GM23338 (cell line): ENCODE data around the gene PTPN22. TPM values are rescaled to one million over a fixed set of nuclear protein-coding genes. Genes with fewer than 3 reads are reported as not detected.

Experiments
- ATAC-seq: fragments of 200-7000 bp; cut with Tn5 transposase; 3 replicates; pipeline ENCODE4 v1.9.1; 2020
- DNase-seq: peaks from one replicate; pipeline ENCODE4 v3.0.0-alpha.2; 2015; ENCODE audit warnings: low spot score
- H2AFZ ChIP-seq: fragments of 200-600 bp; sonication (generic); 2 replicates; pipeline ENCODE4 v1.8.0; 2016; ENCODE audit warnings: antibody characterized with exemption, mild to moderate bottlenecking, moderate library complexity
- H3F3A ChIP-seq: fragments of 200-600 bp; sonication (generic); replicated peaks from 2 replicates; pipeline ENCODE4 v1.8.0; 2017; ENCODE audit warnings: antibody characterized with exemption, mixed run types, low read depth
- H3K27ac ChIP-seq: fragments of 200-600 bp; sonication (generic); 2 replicates; pipeline ENCODE4 v1.6.1; 2016; ENCODE audit warnings: low read depth
- H3K27me3 ChIP-seq: fragments of 200-600 bp; sonication (generic); 2 replicates; pipeline ENCODE4 v1.8.0; 2016; ENCODE audit warnings: mild to moderate bottlenecking, mixed run types, moderate library complexity; ENCODE audit not compliant: insufficient read depth
- H3K36me3 ChIP-seq: fragments of 200-600 bp; sonication (generic); 2 replicates; pipeline ENCODE4 v1.8.0; 2016; ENCODE audit warnings: mild to moderate bottlenecking; ENCODE audit not compliant: insufficient read depth
- H3K4me1 ChIP-seq: fragments of 200-600 bp; sonication (generic); 2 replicates; pipeline ENCODE4 v1.8.0; 2016; ENCODE audit warnings: mild to moderate bottlenecking, moderate library complexity; ENCODE audit not compliant: insufficient read depth
- H3K4me2 ChIP-seq: fragments of 200-600 bp; sonication (generic); 2 replicates; pipeline ENCODE4 v1.7.1; 2017; ENCODE audit warnings: mixed run types
- H3K4me3 ChIP-seq: fragments of 200-600 bp; sonication (generic); 2 replicates; pipeline ENCODE4 v1.6.1; 2016; ENCODE audit warnings: mixed run types
- H3K79me2 ChIP-seq: fragments of 200-600 bp; sonication (generic); replicated peaks from 2 replicates; pipeline ENCODE4 v1.8.0; 2017; ENCODE audit warnings: mild to moderate bottlenecking; ENCODE audit not compliant: insufficient read depth
- H3K9me2 ChIP-seq: fragments of 200-600 bp; sonication (generic); 2 replicates; pipeline ENCODE4 v1.8.0; 2017; ENCODE audit not compliant: insufficient read depth
- H4K20me1 ChIP-seq: fragments of 200-600 bp; sonication (generic); replicated peaks from 2 replicates; pipeline ENCODE4 v1.8.0; 2017; ENCODE audit warnings: mild to moderate bottlenecking; ENCODE audit not compliant: insufficient read depth
- H3K27ac Mint-ChIP-seq: 2 replicates; pipeline ENCODE4 v1.8.0; 2020; ENCODE audit warnings: inconsistent platforms, mild to moderate bottlenecking, moderate library complexity, mixed read lengths
- H3K27me3 Mint-ChIP-seq: 3 replicates; pipeline ENCODE4 v1.8.0; 2022; ENCODE audit warnings: low read depth, mild to moderate bottlenecking, moderate library complexity, mixed read lengths, inconsistent platforms; ENCODE audit not compliant: insufficient read depth, poor library complexity
- H3K36me3 Mint-ChIP-seq: 3 replicates; pipeline ENCODE4 v1.8.0; 2021; ENCODE audit warnings: low read depth, mild to moderate bottlenecking, inconsistent platforms, moderate library complexity, mixed read lengths
- H3K4me1 Mint-ChIP-seq: 3 replicates; pipeline ENCODE4 v1.8.0; 2020; ENCODE audit warnings: mild to moderate bottlenecking, inconsistent platforms, mixed read lengths
- H3K4me3 Mint-ChIP-seq: 3 replicates; pipeline ENCODE4 v1.8.0; 2021; ENCODE audit warnings: moderate library complexity, mild to moderate bottlenecking, inconsistent platforms, mixed read lengths
- H3K9me3 Mint-ChIP-seq: 3 replicates; pipeline ENCODE4 v1.8.0; 2020; ENCODE audit warnings: moderate library complexity, mild to moderate bottlenecking, inconsistent platforms, mixed read lengths
- CREB1 ChIP-seq: fragments of 250-450 bp; sonication (Bioruptor Pico); IDR thresholded peaks from 2 replicates; pipeline ENCODE4 v1.5.0; 2020; ENCODE audit warnings: low read depth, mild to moderate bottlenecking, moderate library complexity
- EZH2phosphoT487 ChIP-seq: fragments of 200-600 bp; sonication (generic); IDR thresholded peaks from one replicate; pipeline ENCODE4 v1.8.1; 2018; ENCODE audit warnings: antibody characterized with exemption; ENCODE audit not compliant: unreplicated experiment
- NANOG ChIP-seq: IDR thresholded peaks from 2 replicates; pipeline ENCODE4 v1.6.1; 2016; ENCODE audit warnings: antibody characterized with exemption, borderline replicate concordance
- STAT1 ChIP-seq: IDR thresholded peaks from one replicate; pipeline ENCODE4 v1.6.1; 2016; ENCODE audit warnings: antibody characterized with exemption; ENCODE audit not compliant: unreplicated experiment
- ZNF114 ChIP-seq: fragments of 250-450 bp; sonication (Bioruptor Pico); IDR thresholded peaks from 2 replicates; pipeline ENCODE4 v1.5.0; 2020; ENCODE audit warnings: mild to moderate bottlenecking, moderate library complexity
- ZNF331 ChIP-seq: fragments of 250-450 bp; sonication (Bioruptor Pico); IDR thresholded peaks from 2 replicates; pipeline ENCODE4 v1.5.0; 2020; ENCODE audit warnings: low read depth, mild to moderate bottlenecking, moderate library complexity
- polyA plus RNA-seq: library from polyadenylated mRNA; unstranded; fragments of >200 nt; fragmentation: Nextera tagmentation; extraction: Ambion mirVana; gene quantifications from 2 replicates; pipeline ENCODE4 v1.2.1, GENCODE V29; 2016
- total RNA-seq: library from RNA; depleted of rRNA; stranded (reverse); fragments of >200 nt; shearing (Covaris generic); gene quantifications from 2 replicates; pipeline ENCODE4 v1.2.3, GENCODE V29; 2014
- TF ChIP-seq, protein P1 (sequence below), 2 experiments: fragments of 200-600 bp in 1 of 2; sonication (generic) in 1 of 2; conservative IDR thresholded peaks; 2 replicates each; pipeline versions ENCODE4 v1.5.1 to v1.6.1; 2016 to 2017; ENCODE audit warnings: antibody characterized with exemption in 2 of 2, low read depth in 2 of 2, mild to moderate bottlenecking in 2 of 2, moderate library complexity in 1 of 2
- TF ChIP-seq, protein P2 (sequence below): IDR thresholded peaks from 2 replicates; pipeline ENCODE4 v1.6.1; 2016; ENCODE audit warnings: antibody characterized with exemption
- TF ChIP-seq, protein P3 (sequence below): fragments of 250-450 bp; sonication (Bioruptor Pico); IDR thresholded peaks from 2 replicates; pipeline ENCODE4 v1.5.0; 2020; ENCODE audit warnings: mild to moderate bottlenecking, moderate library complexity
- TF ChIP-seq, protein P4 (sequence below): IDR thresholded peaks from one replicate; pipeline ENCODE4 v1.6.1; 2018; ENCODE audit warnings: antibody characterized with exemption; ENCODE audit not compliant: unreplicated experiment

The PTPN22 gene
- total and polyA plus RNA-seq, 2 experiments from 2014 or later: 0.08 TPM; not detected in 1

DNA sequence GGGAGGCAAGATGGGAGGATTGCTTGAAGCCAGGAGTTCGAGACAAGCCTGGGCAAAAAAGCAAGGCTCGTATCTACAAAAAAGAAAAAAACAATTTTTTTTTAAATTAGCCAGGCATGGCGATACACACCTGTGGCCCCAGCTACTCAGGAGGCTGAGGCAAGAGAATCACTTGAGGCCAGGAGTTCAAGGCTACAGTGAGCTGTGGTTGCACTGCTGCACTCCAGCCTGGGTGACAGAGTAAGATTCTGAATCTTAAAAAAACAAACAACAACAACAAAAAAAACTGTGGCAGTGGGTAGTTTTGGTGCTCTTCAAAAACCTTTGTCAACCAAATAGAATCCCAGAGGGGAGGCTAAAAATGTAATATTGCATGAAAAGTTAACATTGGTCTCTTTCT is 734 bp downstream of the PTPN22 start (continued):
- TF ChIP-seq, protein P1, sequence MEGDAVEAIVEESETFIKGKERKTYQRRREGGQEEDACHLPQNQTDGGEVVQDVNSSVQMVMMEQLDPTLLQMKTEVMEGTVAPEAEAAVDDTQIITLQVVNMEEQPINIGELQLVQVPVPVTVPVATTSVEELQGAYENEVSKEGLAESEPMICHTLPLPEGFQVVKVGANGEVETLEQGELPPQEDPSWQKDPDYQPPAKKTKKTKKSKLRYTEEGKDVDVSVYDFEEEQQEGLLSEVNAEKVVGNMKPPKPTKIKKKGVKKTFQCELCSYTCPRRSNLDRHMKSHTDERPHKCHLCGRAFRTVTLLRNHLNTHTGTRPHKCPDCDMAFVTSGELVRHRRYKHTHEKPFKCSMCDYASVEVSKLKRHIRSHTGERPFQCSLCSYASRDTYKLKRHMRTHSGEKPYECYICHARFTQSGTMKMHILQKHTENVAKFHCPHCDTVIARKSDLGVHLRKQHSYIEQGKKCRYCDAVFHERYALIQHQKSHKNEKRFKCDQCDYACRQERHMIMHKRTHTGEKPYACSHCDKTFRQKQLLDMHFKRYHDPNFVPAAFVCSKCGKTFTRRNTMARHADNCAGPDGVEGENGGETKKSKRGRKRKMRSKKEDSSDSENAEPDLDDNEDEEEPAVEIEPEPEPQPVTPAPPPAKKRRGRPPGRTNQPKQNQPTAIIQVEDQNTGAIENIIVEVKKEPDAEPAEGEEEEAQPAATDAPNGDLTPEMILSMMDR (conservative IDR thresholded peaks at IDR 0.05; ENCODE audit: low read depth in 2 of 2): no peak
- TF ChIP-seq, protein P2, sequence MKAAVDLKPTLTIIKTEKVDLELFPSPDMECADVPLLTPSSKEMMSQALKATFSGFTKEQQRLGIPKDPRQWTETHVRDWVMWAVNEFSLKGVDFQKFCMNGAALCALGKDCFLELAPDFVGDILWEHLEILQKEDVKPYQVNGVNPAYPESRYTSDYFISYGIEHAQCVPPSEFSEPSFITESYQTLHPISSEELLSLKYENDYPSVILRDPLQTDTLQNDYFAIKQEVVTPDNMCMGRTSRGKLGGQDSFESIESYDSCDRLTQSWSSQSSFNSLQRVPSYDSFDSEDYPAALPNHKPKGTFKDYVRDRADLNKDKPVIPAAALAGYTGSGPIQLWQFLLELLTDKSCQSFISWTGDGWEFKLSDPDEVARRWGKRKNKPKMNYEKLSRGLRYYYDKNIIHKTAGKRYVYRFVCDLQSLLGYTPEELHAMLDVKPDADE: no peak
- TF ChIP-seq ZNF114 (CRISPR knock-in tag) (no peak), EZH2phosphoT487 (no peak)

DNA sequence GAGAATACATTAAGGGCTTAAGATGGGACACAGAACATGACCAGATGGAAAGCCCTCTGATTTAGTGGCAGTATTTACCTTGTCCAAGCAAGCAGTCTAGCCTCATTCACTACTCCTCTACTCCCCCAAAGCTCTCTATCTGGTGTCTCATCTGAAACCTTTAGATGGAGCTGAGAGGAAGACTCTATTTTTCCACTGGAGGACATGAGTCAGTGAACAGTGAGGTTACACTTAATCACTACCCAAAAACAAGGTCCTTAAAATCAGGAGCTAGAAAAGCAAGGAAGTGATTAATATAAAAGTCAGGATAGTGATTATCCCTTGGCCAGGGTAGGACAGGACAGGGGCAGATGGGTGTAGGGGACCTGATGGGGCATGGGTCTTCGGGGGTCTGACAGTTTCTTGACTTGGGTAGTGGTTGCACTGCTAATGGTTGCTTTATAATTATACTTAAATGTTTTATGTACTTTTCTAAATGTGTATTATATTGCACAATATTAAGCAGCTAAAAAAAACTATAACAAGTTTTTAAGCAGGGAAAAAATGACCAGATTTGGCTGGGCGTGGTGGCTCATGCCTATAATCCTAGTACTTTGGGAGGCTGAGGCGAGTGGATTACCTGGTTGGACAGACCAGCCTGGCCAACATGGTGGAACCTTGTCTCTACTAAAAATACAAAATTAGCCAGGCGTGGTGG is 3.0 kb downstream of the PTPN22 start:
- Histone ChIP-seq H3K27ac (no peak overlapping the region), H4K20me1 (no peaks in the 10 kb centered on the region), H3K79me2 (no peaks in the 10 kb centered on the region), H3K4me2 (no peak overlapping the region), H3K27me3 (no peaks in the 10 kb centered on the region), H3K36me3 (no peaks in the 10 kb centered on the region), H3K4me3 (no peak overlapping the region), H3F3A (no peaks in the 10 kb centered on the region), H3K4me1 (no peaks in the 10 kb centered on the region), H2AFZ (peak overlapping the region; percentile 40; the same call in 1 of the 2 replicates), H3K9me2 (no peaks in the 10 kb centered on the region)
- ATAC-seq (no peak), DNase-seq (no peak)
- peaks cover 5% of the 10 kb centered on the region; the same call in 2 of the 3 replicates for H3K4me1 Mint-ChIP-seq
- no peak overlapping the region for H3K4me3 Mint-ChIP-seq
- H3K9me3 Mint-ChIP-seq: no peaks in the 10 kb centered on the region
- H3K27ac Mint-ChIP-seq: no peak overlapping the region
- H3K27me3 Mint-ChIP-seq: no peaks in the 10 kb centered on the region
- H3K36me3 Mint-ChIP-seq: no peaks in the 10 kb centered on the region
- TF ChIP-seq, protein P3, sequence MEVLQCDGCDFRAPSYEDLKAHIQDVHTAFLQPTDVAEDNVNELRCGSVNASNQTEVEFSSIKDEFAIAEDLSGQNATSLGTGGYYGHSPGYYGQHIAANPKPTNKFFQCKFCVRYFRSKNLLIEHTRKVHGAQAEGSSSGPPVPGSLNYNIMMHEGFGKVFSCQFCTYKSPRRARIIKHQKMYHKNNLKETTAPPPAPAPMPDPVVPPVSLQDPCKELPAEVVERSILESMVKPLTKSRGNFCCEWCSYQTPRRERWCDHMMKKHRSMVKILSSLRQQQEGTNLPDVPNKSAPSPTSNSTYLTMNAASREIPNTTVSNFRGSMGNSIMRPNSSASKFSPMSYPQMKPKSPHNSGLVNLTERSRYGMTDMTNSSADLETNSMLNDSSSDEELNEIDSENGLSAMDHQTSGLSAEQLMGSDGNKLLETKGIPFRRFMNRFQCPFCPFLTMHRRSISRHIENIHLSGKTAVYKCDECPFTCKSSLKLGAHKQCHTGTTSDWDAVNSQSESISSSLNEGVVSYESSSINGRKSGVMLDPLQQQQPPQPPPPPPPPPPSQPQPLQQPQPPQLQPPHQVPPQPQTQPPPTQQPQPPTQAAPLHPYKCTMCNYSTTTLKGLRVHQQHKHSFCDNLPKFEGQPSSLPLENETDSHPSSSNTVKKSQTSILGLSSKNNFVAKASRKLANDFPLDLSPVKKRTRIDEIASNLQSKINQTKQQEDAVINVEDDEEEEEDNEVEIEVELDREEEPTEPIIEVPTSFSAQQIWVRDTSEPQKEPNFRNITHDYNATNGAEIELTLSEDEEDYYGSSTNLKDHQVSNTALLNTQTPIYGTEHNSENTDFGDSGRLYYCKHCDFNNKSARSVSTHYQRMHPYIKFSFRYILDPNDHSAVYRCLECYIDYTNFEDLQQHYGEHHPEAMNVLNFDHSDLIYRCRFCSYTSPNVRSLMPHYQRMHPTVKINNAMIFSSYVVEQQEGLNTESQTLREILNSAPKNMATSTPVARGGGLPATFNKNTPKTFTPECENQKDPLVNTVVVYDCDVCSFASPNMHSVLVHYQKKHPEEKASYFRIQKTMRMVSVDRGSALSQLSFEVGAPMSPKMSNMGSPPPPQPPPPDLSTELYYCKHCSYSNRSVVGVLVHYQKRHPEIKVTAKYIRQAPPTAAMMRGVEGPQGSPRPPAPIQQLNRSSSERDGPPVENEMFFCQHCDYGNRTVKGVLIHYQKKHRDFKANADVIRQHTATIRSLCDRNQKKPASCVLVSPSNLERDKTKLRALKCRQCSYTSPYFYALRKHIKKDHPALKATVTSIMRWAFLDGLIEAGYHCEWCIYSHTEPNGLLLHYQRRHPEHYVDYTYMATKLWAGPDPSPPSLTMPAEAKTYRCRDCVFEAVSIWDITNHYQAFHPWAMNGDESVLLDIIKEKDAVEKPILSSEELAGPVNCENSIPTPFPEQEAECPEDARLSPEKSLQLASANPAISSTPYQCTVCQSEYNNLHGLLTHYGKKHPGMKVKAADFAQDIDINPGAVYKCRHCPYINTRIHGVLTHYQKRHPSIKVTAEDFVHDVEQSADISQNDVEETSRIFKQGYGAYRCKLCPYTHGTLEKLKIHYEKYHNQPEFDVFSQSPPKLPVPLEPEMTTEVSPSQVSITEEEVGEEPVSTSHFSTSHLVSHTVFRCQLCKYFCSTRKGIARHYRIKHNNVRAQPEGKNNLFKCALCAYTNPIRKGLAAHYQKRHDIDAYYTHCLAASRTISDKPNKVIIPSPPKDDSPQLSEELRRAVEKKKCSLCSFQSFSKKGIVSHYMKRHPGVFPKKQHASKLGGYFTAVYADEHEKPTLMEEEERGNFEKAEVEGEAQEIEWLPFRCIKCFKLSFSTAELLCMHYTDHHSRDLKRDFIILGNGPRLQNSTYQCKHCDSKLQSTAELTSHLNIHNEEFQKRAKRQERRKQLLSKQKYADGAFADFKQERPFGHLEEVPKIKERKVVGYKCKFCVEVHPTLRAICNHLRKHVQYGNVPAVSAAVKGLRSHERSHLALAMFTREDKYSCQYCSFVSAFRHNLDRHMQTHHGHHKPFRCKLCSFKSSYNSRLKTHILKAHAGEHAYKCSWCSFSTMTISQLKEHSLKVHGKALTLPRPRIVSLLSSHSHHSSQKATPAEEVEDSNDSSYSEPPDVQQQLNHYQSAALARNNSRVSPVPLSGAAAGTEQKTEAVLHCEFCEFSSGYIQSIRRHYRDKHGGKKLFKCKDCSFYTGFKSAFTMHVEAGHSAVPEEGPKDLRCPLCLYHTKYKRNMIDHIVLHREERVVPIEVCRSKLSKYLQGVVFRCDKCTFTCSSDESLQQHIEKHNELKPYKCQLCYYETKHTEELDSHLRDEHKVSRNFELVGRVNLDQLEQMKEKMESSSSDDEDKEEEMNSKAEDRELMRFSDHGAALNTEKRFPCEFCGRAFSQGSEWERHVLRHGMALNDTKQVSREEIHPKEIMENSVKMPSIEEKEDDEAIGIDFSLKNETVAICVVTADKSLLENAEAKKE (CRISPR knock-in tag): no peak
- no peak for TF ChIP-seq ZNF331
- TF ChIP-seq, protein P4, sequence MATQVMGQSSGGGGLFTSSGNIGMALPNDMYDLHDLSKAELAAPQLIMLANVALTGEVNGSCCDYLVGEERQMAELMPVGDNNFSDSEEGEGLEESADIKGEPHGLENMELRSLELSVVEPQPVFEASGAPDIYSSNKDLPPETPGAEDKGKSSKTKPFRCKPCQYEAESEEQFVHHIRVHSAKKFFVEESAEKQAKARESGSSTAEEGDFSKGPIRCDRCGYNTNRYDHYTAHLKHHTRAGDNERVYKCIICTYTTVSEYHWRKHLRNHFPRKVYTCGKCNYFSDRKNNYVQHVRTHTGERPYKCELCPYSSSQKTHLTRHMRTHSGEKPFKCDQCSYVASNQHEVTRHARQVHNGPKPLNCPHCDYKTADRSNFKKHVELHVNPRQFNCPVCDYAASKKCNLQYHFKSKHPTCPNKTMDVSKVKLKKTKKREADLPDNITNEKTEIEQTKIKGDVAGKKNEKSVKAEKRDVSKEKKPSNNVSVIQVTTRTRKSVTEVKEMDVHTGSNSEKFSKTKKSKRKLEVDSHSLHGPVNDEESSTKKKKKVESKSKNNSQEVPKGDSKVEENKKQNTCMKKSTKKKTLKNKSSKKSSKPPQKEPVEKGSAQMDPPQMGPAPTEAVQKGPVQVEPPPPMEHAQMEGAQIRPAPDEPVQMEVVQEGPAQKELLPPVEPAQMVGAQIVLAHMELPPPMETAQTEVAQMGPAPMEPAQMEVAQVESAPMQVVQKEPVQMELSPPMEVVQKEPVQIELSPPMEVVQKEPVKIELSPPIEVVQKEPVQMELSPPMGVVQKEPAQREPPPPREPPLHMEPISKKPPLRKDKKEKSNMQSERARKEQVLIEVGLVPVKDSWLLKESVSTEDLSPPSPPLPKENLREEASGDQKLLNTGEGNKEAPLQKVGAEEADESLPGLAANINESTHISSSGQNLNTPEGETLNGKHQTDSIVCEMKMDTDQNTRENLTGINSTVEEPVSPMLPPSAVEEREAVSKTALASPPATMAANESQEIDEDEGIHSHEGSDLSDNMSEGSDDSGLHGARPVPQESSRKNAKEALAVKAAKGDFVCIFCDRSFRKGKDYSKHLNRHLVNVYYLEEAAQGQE: no peak
- no peak for TF ChIP-seq EZH2phosphoT487
- no peak for TF ChIP-seq ZNF114 (CRISPR knock-in tag)
- no peak for TF ChIP-seq NANOG
- TF ChIP-seq, protein P2: no peak
- TF ChIP-seq STAT1: no peak
- TF ChIP-seq CREB1 (CRISPR knock-in tag): no peak
